HL-60 (cell line): ENCODE results near the gene FGD5.

Experiments
- GABPA ChIP-seq: IDR thresholded peaks from 2 replicates; pipeline ENCODE4 v1.6.1; 2012; ENCODE audit warnings: low read depth
- POLR2AphosphoS5 ChIP-seq: IDR thresholded peaks from 2 replicates; pipeline ENCODE4 v1.6.1; 2012; ENCODE audit warnings: low read depth
- TF ChIP-seq, protein P1 (sequence below): IDR thresholded peaks from one replicate; pipeline ENCODE4 v1.5.1; 2011; ENCODE audit warnings: low read length, control low read depth, inconsistent platforms; ENCODE audit not compliant: insufficient read depth
- TF ChIP-seq, protein P2 (sequence below): IDR thresholded peaks from 2 replicates; pipeline ENCODE4 v1.6.1; 2012; ENCODE audit warnings: low read depth; ENCODE audit not compliant: insufficient replicate concordance

DNA sequence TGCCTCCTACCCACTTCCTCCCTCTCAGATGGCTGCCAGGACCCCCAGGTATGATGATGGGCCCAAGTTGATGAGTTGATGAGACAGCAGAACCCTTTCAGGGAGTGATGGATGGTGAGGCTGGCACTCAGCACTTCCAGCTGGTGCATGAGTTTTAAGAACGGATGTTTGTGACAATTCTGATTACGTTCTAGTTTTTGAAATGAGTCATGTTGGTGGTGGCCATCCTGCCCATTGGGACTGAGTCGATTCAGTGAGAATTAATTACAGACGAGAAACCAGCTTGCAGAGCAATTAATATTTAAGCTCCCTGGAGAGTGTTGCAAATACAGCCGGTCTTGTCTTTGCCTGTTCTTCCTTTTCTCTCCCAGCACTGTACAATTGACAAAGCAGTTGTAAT, 71.7 kb downstream of the FGD5 start:
- TF ChIP-seq, protein P1, sequence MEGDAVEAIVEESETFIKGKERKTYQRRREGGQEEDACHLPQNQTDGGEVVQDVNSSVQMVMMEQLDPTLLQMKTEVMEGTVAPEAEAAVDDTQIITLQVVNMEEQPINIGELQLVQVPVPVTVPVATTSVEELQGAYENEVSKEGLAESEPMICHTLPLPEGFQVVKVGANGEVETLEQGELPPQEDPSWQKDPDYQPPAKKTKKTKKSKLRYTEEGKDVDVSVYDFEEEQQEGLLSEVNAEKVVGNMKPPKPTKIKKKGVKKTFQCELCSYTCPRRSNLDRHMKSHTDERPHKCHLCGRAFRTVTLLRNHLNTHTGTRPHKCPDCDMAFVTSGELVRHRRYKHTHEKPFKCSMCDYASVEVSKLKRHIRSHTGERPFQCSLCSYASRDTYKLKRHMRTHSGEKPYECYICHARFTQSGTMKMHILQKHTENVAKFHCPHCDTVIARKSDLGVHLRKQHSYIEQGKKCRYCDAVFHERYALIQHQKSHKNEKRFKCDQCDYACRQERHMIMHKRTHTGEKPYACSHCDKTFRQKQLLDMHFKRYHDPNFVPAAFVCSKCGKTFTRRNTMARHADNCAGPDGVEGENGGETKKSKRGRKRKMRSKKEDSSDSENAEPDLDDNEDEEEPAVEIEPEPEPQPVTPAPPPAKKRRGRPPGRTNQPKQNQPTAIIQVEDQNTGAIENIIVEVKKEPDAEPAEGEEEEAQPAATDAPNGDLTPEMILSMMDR, result no peak
- TF ChIP-seq POLR2AphosphoS5, result no peak
- TF ChIP-seq GABPA, result no peak
- TF ChIP-seq, protein P2, sequence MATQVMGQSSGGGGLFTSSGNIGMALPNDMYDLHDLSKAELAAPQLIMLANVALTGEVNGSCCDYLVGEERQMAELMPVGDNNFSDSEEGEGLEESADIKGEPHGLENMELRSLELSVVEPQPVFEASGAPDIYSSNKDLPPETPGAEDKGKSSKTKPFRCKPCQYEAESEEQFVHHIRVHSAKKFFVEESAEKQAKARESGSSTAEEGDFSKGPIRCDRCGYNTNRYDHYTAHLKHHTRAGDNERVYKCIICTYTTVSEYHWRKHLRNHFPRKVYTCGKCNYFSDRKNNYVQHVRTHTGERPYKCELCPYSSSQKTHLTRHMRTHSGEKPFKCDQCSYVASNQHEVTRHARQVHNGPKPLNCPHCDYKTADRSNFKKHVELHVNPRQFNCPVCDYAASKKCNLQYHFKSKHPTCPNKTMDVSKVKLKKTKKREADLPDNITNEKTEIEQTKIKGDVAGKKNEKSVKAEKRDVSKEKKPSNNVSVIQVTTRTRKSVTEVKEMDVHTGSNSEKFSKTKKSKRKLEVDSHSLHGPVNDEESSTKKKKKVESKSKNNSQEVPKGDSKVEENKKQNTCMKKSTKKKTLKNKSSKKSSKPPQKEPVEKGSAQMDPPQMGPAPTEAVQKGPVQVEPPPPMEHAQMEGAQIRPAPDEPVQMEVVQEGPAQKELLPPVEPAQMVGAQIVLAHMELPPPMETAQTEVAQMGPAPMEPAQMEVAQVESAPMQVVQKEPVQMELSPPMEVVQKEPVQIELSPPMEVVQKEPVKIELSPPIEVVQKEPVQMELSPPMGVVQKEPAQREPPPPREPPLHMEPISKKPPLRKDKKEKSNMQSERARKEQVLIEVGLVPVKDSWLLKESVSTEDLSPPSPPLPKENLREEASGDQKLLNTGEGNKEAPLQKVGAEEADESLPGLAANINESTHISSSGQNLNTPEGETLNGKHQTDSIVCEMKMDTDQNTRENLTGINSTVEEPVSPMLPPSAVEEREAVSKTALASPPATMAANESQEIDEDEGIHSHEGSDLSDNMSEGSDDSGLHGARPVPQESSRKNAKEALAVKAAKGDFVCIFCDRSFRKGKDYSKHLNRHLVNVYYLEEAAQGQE, result no peak
